NCI-H446 treated with DMSO at 0.1 percent for 48 hours (cell line): ENCODE data around the gene IL1RAPL1.
"Not testable (repeated sequence)": the region's sequence is repeated elsewhere in the genome, so short reads cannot be mapped to it uniquely, and the experiment has no call there.

Source experiments
- DNase-seq: peaks from one replicate; lab custom pipeline; 2025; lab: John Stamatoyannopoulos, UW

The IL1RAPL1 gene

DNA sequence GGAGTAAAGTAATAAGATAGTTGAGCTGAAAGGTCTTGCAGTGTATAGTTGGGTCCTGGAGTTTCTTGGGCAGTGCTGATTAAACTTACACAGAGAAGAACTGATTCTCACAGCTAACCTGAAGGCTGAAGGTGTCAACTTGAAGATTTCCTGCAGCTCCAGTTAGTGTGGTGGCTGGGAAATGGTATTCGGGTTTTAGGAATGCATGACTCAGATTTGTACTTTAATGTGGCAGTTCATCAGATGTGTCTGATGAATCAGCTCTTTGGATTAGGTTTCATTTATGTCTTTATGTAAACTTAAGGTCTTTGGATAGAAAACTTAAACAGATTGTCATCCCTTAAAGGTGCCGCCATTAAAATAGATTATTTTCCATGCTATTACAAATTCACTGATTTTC is 200.0 kb downstream of the IL1RAPL1 start:
- DNase-seq = no peak

DNA sequence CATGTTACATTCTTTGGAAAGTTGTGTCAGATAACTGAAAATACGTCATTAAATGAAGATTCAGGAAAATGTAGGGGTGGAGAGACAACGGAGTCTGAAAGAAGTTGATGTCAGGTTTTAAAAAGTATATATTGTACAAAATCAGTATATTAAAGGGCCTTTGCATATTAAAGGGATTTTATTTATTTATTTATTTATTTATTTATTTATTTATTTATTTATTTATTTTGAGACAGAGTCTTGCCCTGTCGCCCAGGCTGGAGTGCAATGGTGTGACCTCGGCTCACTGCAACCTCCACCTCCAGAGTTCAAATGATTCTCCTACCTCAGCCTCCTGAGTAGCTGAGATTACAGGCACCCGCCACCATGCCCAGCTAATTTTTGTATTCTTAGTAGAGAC is 213.4 kb downstream of the IL1RAPL1 start:
- DNase-seq = not testable (repeated sequence)

DNA sequence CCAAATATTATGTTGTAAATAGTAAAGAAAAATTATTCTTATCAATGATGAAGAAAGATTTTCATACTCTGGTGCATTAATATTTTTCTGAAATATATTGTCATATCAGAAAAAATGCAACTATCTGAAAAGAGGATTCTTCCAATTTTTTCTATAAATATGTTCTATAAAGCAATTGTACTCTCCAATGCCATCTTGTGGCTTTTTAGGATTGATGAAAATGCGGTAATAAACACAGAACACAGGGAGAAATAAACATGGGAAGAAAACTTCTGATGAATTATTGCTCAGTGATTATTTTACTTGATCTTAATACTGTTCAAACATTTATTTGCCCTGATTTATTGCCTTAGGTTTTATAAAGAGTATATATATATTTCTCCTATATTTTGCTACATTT is 215.4 kb downstream of the IL1RAPL1 start:
- no peak for DNase-seq

DNA sequence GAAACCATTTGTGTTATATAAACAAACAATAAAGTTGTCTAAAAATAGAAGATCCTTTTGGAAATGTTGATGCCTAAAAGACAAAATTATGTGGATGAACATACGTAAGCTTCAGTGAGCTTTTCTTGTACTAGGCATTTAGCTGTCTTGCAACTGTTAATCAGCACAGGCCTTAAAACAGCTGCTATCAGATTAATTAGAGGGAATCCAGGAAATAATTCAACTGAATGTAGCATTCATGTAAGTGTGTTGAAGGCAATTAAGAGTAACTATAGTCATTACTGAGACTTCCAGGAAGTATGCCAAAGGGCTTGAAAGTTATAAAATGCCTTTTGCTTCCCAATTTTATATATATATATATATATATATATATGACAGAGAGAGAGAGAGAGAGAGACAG is 248.7 kb downstream of the IL1RAPL1 start:
- no peak for DNase-seq

DNA sequence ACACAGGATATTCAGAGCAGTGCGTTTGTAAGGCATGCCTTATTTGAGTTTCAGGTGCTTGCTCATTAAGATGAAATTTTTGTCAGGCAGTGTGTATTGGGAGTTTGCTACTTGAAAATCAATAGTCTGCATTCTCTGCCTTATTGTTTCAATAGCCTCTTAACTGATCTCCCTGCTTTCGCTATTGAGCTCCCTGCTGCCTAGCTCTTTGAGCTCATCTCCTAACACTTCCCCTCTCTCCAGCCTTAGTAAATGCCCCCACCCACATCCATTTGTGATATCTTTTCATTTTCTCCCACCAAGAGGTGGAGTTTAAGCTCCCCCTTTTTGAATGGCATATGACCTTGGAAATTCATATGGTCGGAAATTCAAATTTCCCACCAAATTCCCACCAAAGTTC is 256.6 kb downstream of the IL1RAPL1 start:
- DNase-seq = no peak

DNA sequence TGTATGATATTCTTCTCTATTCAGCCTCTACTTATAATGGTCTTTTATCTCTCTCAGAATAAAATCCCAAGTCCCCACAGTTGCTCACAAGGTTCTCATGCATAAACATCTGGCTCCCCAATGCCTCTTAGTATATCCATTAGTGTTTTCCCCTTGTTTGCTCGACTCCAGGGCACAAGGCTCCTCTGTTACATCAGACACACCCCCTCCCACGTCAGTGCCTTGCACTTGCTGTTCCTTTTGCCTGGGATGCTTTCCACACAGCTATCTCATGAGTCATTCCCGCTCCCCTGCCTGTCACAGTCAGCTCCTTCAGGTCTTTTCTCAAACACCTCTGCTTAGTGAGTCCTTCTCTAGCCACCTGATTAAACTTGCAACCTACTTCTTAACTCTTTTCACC is 260.2 kb downstream of the IL1RAPL1 start:
- DNase-seq = no peak

DNA sequence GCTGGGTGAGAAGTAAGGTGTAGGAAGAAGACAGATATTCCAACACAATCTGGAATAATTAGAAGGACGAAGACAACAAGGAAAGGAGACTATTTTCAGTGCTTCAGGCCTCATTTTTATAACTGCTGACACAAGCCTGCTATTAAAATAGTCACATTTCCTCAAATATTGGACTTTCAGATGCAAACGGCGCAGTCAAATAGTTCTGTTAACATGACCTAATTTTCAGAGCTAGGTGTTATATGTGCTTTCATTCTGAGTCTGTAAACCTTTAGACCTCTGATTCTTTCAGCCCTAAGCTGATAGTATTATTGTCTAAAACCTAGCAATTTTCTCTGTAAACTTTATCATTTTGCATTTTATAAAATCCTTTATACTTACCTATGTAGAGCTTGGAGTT is 261.5 kb downstream of the IL1RAPL1 start:
- DNase-seq = no peak

DNA sequence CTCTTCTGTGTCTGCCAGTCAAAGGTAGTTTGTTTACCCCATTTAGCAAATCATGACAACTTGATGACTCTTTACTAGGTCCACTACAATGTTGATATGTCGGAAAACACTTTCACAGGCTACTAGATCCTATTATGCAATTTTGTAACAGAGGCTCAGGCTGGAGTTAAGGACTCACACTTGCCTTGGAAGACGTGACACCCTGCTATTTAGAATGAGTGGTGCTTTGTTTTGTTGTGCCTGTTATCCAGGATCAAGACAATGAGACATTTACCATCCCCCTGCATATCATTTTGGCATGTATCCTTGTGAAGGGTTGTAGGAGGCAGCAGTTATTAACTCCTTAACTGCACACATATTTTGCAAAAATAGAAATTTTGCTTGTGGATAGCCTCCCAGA is 263.7 kb downstream of the IL1RAPL1 start:
- DNase-seq = no peak

DNA sequence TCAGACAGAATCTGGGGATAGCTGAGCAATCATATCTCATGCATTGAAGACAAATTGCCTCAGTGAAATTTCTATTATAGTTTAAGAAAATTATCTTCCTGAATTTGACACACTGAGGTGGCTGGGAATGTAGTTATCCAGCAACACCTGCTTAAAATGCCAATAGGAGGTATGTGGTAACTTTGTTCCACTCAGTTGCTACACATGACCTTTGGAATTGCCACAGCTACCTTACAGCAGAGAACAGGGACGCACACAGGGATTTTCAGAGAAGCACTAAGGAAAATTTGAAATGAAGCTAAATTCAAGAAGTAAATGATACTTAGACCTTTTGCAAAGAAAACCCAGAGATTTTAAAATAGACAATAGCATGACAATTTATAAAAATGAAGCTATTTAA is 264.6 kb downstream of the IL1RAPL1 start:
- no peak for DNase-seq

DNA sequence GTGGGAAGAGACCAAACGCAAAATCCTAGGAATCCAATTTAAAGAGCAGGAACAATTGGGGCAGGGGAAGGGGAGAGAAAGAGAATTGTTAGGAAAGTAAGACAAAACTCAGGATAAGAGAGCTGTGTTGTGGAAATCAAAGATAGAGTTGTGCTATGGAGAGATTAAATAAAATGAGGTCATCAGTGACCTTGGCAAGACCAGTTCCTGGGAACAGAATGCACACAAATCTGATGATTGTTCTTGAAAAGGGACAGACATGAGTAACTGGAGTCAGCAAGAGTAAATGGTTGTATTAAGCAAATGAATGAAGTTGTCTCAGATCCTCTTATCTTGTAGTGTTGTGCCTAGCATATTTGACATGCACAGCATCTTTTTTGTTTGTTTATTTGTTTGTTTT is 267.4 kb downstream of the IL1RAPL1 start:
- DNase-seq = no peak

DNA sequence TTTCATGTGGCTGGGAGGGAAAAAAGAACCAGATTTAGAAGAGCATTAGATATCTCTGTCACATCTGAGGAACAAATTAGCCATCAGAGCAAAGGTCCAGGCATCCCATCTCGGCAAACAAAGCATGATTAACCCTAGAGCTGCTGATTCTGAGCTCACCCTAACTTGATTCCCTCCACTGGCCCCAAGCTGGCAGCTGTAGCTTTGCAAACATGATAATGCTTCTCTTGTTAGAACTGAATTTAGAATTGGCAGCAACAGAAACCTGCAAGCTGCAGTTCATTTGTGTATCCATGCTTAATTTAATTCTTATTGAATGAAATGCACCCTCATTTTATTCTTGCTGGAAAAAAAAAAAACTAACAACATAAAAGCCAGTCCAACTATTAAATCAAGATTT is 289.2 kb downstream of the IL1RAPL1 start:
- no peak for DNase-seq

DNA sequence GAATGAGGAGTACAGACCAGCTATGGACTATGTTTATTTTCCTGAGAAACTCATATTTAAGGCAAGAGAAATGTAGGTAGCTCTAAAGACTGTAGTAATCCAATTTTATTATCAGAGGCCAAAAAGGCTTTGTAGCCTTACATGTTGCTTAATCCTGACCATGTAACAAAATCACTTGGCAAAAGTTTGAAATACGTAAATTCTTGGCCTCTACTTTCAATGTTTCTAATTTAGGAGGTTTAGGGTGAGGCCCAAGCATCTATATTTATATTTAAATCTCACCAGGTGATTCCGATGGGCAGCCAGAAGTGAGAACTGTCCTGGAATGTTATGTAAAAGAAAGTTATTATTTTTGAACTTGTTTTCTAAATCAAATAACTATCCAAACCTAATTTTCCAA is 289.7 kb downstream of the IL1RAPL1 start:
- no peak for DNase-seq

DNA sequence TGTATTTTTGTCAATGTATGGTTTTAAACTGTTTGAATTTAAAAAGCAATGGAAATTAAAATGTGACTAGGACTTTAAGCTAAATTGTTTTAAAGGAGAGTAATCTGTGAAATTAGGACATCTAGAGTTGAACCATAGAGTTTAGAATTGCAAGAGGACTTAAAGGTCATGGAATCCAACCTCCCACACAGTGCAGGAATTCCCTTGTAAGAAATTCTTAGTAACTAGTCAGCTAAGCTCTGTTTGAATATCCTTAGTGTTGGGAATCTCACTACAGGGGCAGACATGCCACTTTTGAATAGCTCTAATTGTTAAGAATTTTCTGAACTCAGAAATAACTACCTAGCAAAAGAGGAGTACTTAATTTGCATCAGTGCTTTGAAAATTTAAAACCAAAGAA is 292.9 kb downstream of the IL1RAPL1 start:
- DNase-seq = no peak

DNA sequence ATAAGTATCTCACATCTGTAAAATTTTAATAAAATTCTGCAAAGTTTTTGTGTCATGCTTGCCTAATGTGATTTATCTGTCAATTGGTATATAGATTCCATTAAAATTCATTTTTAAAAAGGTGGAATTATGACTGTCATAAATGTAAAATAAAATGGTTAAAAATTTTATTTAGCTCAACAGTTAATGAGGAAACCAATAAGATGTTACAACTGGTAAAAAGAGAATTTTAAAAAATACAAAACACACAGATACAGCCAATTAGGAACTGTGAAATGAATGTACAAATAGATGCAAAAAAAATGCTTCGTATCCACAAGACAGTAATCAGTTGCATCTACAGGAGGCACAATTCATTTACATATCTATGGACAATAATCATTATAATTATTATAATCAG is 297.6 kb downstream of the IL1RAPL1 start:
- DNase-seq = no peak

DNA sequence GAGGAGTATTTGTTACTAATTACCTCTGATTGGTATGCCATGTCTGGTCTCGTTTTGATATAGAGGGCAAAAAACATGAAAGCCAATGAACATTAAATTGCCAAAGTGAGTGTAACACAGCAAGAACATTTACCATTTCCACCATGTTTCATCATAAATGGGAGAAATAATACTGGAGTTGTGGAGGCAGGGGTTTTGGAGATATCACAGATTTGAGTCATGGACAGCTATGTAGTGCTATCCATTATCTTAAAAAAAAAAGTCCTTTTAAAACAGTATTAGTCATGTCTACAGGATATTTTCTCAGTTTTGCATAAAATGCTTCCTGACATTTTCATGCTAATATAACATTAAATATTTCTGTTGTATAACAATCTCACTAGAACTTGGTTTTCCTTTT is 301.2 kb downstream of the IL1RAPL1 start:
- no peak for DNase-seq

DNA sequence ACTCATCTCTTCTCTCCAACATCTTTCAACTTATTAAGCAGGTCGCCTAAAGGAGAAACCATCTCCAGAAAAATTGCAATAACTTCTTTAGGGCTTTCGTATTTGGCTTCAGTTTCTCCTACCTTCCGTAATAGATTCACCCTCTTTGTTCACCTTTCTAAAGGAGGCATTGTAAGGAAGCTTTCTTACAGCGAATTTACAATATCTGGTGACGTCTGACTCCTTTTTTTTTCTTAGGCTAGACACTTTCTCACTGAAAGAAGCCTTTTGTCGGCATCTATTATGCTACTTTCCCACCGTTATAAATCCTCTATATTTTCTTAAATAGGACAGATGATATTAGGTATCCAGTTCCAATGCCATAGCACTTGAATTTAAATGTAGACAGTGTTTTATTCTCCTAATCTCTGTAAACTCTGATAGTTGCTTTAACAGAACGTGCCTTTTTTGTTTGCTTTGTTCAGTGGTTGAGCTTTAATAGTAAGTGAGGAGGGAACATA is 302.4 kb downstream of the IL1RAPL1 start:
- no peak for DNase-seq

DNA sequence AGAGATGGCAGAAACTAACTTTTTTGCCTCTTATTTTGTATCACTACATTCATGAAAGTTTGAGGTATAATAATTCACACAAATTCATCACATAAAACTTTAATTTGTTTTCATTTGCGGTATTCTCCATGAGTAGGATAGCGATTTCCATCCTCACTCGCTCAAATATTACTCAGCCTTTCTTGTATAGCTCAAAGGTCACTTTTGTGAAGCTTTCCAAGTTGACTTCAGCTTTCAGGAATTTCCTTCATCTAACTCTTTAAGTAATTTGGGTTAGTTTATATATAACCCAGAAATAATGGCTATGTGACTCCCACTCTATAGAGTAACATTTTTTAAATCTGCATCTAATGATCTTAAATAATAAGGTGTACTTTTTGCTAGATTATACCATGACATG is 314.4 kb downstream of the IL1RAPL1 start:
- DNase-seq = no peak

DNA sequence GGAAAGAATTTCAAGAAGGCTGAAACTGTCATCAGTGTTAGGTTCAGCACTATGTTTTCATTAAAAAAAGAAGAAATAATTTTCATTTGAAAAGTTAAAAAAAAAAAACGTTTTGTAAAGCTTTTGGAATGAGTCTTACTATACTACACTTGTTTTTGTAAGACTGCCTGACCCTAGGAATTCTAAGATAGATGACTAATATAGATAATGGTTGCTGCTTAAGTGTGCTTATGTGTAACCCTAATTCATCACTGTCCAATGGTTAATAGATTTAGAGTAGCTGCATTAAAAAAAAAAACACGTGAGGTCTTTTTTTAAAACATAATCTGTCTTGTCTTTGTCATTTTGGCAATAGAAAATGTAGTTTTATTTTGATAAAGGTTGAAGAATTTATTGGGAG is 323.2 kb downstream of the IL1RAPL1 start:
- DNase-seq = no peak

DNA sequence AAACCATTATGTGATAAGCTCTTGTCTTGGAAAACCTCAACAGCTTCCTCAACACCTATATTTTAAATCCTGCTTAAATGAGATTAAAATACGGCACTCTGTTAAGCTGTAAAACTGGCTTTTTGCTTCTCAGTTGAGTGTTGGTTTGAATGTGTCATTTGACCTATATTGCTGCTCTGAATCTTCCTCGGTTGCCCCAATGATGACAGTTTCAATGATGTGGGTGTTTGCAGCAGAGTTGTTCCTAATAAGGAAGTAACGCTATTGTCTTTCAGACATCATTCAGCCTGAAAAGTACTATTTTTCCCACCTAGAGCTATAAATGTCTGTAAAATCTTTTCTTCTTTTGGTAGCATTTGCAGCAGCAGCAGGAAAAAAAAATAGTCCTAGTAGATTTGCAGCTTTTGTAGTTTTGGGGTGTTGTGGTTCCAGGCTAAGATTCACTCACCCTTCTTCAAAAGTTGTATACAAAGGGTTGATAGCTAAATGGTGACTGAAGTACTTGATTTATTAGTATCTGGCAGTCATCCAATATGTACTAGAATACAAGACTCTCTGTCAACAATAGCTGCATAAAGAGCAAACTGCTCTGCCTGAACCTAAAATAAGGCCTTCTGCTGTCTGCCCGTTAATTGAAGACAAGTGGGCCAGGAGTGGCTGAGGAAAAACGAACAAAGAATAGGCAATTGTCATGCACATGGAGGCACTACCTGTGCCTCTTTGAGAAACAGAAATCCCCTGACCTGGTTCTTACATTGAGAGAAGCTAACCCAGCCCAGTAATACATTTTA is 333.1 kb downstream of the IL1RAPL1 start:
- DNase-seq = no peak

DNA sequence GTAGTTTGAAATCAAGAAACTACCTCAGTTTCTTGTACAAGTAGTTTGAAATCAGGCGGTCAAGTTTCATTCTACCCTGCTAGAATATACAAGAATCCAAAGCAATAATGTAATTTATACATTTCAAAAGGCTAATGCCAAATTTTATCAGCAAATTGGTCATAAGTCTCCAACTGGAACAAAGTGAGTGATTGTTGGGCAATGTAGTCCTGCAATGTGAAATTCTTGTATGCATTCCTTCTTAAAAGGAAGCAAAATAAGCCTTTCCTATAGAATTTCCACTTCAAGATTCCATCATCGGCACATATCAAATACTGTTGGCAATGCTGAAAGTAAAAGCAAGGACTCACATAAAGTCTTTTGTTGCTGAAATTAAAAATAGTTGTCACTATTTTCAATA is 334.9 kb downstream of the IL1RAPL1 start:
- DNase-seq = no peak

DNA sequence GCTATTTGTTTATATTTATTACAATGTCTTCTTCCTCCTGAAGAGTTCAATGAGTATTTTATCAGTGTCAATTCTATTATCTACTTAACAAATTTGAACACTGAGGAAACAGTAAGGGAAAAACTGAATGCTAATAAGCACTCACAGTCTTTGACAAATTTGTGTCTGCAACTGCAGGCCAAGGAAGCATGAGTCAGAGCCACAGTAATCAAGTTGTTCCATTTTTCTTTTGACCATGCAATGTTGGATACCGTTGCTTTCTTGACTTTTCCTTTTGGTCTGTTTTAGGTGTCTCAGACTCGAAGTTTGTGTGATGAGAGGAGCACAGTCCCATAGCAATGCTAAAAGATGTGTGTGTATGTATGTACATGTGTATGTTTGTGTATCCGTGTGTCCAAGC is 359.6 kb downstream of the IL1RAPL1 start:
- no peak for DNase-seq

DNA sequence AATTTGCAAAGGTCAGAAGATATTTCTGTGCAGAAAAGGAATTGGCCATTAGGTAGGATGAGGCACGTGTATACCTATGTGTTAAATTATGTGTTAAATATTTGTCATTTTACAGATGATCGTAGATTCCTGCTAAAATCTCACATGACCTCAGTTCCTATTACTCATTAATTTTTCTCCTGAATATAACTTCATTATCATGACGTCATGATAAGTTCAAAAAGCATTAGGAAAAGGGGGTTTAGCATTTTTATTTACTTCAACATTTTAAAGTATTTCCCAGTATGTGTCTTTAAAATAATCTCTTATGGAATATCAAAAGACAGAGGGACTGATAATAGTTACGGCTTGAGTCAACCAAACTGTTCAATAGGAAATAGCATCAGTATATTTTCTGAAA is 372.8 kb downstream of the IL1RAPL1 start:
- no peak for DNase-seq

DNA sequence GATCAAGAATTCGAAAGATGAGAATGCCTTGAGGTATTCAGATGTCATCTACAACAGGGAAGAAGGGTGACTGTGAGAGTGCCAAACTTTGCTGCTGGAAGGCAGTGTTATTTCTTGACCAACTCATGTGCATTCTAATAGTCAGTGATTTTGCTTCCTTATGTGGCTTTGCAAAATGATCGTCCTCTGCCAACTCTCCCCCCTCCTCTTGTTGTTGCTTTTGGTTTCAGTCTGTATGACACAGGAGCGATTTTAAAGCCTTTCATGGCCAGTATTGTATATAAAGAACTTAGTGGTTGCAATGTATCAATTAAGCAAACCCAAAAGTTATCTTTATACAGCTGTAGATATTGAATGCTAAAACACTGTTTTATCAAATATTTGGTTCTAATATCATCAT is 379.1 kb downstream of the IL1RAPL1 start:
- no peak for DNase-seq

DNA sequence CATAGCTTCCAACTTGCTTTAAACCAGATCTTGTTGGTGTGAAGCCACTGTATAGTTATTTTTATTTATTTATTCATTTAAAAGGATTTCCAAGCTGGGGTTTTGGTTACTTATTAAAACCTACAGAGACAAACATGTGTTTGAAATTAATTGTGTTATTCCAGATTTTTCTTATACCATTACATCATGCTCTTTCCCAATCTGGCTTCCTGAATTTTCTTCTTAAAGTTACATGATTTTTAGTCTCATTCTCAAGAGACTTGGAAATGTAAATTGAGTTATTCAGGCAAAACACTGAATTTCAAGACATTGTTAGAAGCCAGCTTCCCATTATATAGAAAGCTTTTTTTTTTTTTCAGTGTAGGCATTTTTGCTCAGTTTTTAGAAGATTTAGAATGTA is 381.9 kb downstream of the IL1RAPL1 start:
- no peak for DNase-seq
